Mesothelial cell of epicardium (in vitro differentiated cells): ENCODE results near the gene DERL3. TPM values are rescaled to one million over a fixed set of nuclear protein-coding genes. Genes with fewer than 3 reads are reported as not detected.

ENCODE experiments used
- DNase-seq, 2 experiments: peaks; one replicate each; pipeline ENCODE4 v3.0.0; 2021; ENCODE audit warnings: low spot score in 2 of 2; ENCODE audit not compliant: unreplicated experiment in 2 of 2
- H3K27ac Mint-ChIP-seq: 2 replicates; pipeline ENCODE4 v1.8.0; 2021; ENCODE audit warnings: mixed read lengths
- H3K27me3 Mint-ChIP-seq: 2 replicates; pipeline ENCODE4 v1.8.0; 2021; ENCODE audit warnings: low read depth, mixed read lengths
- H3K36me3 Mint-ChIP-seq: 2 replicates; pipeline ENCODE4 v1.8.0; 2021; ENCODE audit warnings: mixed read lengths
- H3K4me1 Mint-ChIP-seq: 2 replicates; pipeline ENCODE4 v1.8.0; 2021; ENCODE audit warnings: mixed read lengths
- H3K4me3 Mint-ChIP-seq: 2 replicates; pipeline ENCODE4 v1.8.0; 2021; ENCODE audit warnings: mild to moderate bottlenecking, moderate library complexity, mixed read lengths
- H3K9me3 Mint-ChIP-seq: 2 replicates; pipeline ENCODE4 v1.8.0; 2021; ENCODE audit warnings: mixed read lengths
- CTCF ChIP-seq: fragments of 200-600 bp; sonication (generic); IDR thresholded peaks from one replicate; pipeline ENCODE4 v1.5.0; 2021; ENCODE audit warnings: antibody characterized with exemption; ENCODE audit not compliant: unreplicated experiment
- total RNA-seq: library from RNA; stranded (reverse); gene quantifications from 3 replicates; pipeline ENCODE4 v1.2.1, GENCODE V29; 2021

DERL3 gene
- total RNA-seq, 1 donor from 2014 or later: 25.8 TPM

GRCh38 chr22:23834793-23835483 lies 3.9 kb downstream of the DERL3 start:
- H3K4me3 Mint-ChIP-seq: no peak overlapping the region
- H3K36me3 Mint-ChIP-seq: peaks cover 18% of the 10 kb centered on the region
- no peak for TF ChIP-seq CTCF
- no peaks in the 10 kb centered on the region for H3K9me3 Mint-ChIP-seq
- peaks cover 32% of the 10 kb centered on the region for H3K4me1 Mint-ChIP-seq
- H3K27me3 Mint-ChIP-seq: peaks cover 2% of the 10 kb centered on the region
- DNase-seq: no peak
- H3K27ac Mint-ChIP-seq: no peak overlapping the region

- peaks cover 5% of the 10 kb centered on the region for H3K9me3 Mint-ChIP-seq
Measured at GRCh38 chr22:23834406-23834792, 4.4 kb downstream of the DERL3 start.

GRCh38 chr22:23833911-23834317 lies 4.9 kb downstream of the DERL3 start:
- H3K36me3 Mint-ChIP-seq: peaks cover 29% of the 10 kb centered on the region
- peaks cover 23% of the 10 kb centered on the region for H3K4me1 Mint-ChIP-seq
- H3K27ac Mint-ChIP-seq: no peak overlapping the region
- DNase-seq: no peak
- no peak for TF ChIP-seq CTCF
- peaks cover 8% of the 10 kb centered on the region for H3K9me3 Mint-ChIP-seq
- peaks cover under 1% of the 10 kb centered on the region for H3K27me3 Mint-ChIP-seq
- H3K4me3 Mint-ChIP-seq: no peak overlapping the region

More at GRCh38 chr22:23834406-23834792, 4.4 kb downstream of the DERL3 start:
- Mint-ChIP-seq H3K36me3 (peaks cover 24% of the 10 kb centered on the region), H3K4me1 (peaks cover 28% of the 10 kb centered on the region), H3K27me3 (peaks cover 2% of the 10 kb centered on the region), H3K4me3 (no peak overlapping the region), H3K27ac (no peak overlapping the region)
- DNase-seq: no peak
- TF ChIP-seq CTCF: no peak

GRCh38 chr22:23833017-23833751 lies 5.6 kb downstream of the DERL3 start:
- no peak overlapping the region for H3K4me3 Mint-ChIP-seq
- no peaks in the 10 kb centered on the region for H3K27me3 Mint-ChIP-seq
- peaks cover 10% of the 10 kb centered on the region for H3K9me3 Mint-ChIP-seq
- H3K4me1 Mint-ChIP-seq: peaks cover 19% of the 10 kb centered on the region
- H3K36me3 Mint-ChIP-seq: peaks cover 34% of the 10 kb centered on the region
- H3K27ac Mint-ChIP-seq: no peak overlapping the region
- DNase-seq: no peak
- TF ChIP-seq CTCF: no peak

GRCh38 chr22:23832226-23833016 lies 6.4 kb downstream of the DERL3 start:
- Mint-ChIP-seq H3K9me3 (peaks cover 10% of the 10 kb centered on the region), H3K27ac (peak overlapping the region; percentile 79), H3K4me1 (peaks cover 14% of the 10 kb centered on the region), H3K27me3 (no peaks in the 10 kb centered on the region), H3K4me3 (no peak overlapping the region), H3K36me3 (peaks cover 37% of the 10 kb centered on the region)
- TF ChIP-seq CTCF: no peak
- no peak for DNase-seq
